ENCODE data around the gene ZNF609. TPM values are rescaled to one million over a fixed set of nuclear protein-coding genes. Genes with fewer than 3 reads are reported as not detected.

Gene ZNF609
- total and polyA plus RNA-seq, 3 donors from 2014 or later: 48.7 to 75.8 (median 60.5) TPM

DNA sequence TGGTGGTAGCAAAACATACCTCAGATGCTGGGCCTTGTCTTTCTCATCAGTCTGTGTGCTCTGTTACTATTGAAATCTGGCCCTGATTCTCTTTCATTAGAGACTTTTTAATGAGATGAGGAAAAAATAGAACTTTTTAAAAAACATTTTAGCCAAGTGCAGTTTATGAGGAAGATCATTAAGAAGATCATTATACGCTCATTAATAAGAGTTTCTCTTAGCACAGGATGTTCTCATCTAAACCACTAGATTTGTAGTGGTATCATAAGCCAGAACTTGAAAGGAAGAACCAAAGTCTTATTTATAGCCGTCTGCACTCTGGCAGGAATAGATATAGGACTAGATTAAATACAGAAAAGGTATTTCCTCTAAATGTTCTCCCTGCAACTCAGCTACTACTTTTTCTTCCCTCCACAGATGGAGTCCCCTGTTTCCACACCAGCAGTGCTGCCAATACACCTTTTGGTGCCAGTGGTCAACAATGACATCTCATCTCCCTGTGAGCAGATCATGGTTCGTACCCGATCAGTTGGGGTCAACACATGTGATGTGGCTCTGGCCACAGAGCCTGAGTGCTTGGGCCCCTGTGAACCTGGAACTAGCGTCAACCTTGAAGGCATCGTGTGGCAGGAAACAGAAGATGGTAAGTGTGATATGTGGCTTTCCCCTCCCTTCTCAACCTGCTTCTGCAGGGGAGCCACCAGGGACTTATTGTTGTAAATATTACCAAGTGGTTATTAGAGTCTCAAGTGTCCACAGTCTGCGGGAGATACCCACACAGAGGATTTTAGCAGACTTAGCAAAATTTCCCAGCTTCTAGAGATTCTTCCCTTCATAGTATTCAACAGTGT lies 162.3 kb downstream of the ZNF609 start:
- no peak for TF ChIP-seq POLR2A (IDR thresholded peaks at IDR 0.05)
- TF ChIP-seq, protein P1, sequence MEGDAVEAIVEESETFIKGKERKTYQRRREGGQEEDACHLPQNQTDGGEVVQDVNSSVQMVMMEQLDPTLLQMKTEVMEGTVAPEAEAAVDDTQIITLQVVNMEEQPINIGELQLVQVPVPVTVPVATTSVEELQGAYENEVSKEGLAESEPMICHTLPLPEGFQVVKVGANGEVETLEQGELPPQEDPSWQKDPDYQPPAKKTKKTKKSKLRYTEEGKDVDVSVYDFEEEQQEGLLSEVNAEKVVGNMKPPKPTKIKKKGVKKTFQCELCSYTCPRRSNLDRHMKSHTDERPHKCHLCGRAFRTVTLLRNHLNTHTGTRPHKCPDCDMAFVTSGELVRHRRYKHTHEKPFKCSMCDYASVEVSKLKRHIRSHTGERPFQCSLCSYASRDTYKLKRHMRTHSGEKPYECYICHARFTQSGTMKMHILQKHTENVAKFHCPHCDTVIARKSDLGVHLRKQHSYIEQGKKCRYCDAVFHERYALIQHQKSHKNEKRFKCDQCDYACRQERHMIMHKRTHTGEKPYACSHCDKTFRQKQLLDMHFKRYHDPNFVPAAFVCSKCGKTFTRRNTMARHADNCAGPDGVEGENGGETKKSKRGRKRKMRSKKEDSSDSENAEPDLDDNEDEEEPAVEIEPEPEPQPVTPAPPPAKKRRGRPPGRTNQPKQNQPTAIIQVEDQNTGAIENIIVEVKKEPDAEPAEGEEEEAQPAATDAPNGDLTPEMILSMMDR (IDR thresholded peaks at IDR 0.05): no peak
- Histone ChIP-seq H3K36me3 (ENCODE audit: low read depth, missing control alignments) (no peaks in the 10 kb centered on the region), H3K27ac (peak overlapping the region in 1 of 2 donors; percentile 8), H3K4me1 (peaks cover 16% of the 10 kb centered on the region), H3K4me3 (no peak overlapping the region), H3K9me3 (no peaks in the 10 kb centered on the region), H3K27me3 (no peaks in the 10 kb centered on the region)
- intact Hi-C loops (cut with DNase I; ENCODE audit: low total_unique reads): no loop called here
- WGBS, 2 donors: 46 to 68% methylated on average over 7 of the region's 7 CpGs
- no peak for DNase-seq

DNA sequence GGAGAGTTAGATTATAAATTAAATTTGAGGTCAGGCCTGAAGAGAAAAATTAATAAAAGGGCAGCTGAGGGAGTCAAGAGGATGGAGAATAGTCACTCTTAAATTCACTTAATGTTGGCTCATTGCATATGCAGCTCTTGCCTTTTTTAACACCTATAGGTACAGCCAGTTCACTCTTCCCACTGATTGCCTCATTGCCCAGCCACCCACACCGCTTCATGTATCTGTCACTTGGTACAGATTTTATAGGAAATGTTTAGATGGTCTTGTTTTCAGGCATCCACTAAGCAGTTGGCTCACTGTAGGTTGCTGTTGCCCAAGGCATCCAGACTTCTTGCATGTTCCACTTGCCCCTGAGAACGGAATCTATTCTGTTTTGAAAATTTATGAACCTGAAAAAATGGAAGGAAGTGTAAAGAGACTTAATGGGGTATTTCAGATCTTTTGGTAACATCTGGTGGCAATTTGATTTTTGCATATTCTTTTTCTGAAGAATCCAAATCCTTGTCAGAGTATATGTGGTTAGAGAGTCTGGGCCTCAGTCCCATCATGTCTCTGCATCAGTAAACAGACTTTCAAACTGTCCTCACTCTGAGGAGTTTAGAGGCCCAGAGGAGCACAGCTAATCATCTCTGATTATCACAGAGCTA lies 163.1 kb downstream of the ZNF609 start:
- Histone ChIP-seq H3K9me3 (no peaks in the 10 kb centered on the region), H3K4me1 (peaks cover 16% of the 10 kb centered on the region), H3K27me3 (no peaks in the 10 kb centered on the region), H3K4me3 (no peak overlapping the region), H3K27ac (no peak overlapping the region), H3K36me3 (ENCODE audit: low read depth, missing control alignments) (no peaks in the 10 kb centered on the region)
- TF ChIP-seq, protein P1 (IDR thresholded peaks at IDR 0.05): no peak
- no peak for TF ChIP-seq POLR2A (IDR thresholded peaks at IDR 0.05)
- intact Hi-C loops (cut with DNase I; ENCODE audit: low total_unique reads): no loop called here
- no peak for DNase-seq
- 73 to 83% methylated on average over 2 of the region's 2 CpGs for WGBS, 2 donors

DNA sequence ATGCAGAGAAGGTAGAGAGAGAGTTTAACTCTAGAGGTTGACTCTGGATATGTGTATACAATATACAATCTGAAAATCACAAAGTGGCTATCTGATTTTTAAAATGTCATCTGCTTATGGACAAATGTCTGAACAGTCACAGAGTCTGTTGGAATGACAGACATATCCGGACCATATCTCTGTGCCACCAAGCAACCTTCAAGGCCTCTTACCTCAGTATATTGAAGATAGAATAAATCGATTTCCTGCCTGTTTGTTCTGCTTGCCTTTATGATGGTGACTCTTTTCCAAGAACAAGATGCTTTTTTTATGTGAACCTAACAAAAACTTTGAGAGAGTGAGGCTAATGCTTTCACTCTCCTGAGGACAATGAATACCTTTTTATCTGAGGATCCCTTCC lies 163.9 kb downstream of the ZNF609 start:
- TF ChIP-seq, protein P1 (IDR thresholded peaks at IDR 0.05): no peak
- TF ChIP-seq POLR2A (IDR thresholded peaks at IDR 0.05): no peak
- 54 to 57% methylated on average over 2 of the region's 2 CpGs for WGBS, 2 donors
- Histone ChIP-seq H3K9me3 (no peaks in the 10 kb centered on the region), H3K27me3 (no peaks in the 10 kb centered on the region), H3K4me3 (no peak overlapping the region), H3K36me3 (ENCODE audit: low read depth, missing control alignments) (no peaks in the 10 kb centered on the region), H3K4me1 (peaks cover 16% of the 10 kb centered on the region), H3K27ac (no peak overlapping the region)
- no peak for DNase-seq
- intact Hi-C loops (cut with DNase I; ENCODE audit: low total_unique reads): no loop called here

DNA sequence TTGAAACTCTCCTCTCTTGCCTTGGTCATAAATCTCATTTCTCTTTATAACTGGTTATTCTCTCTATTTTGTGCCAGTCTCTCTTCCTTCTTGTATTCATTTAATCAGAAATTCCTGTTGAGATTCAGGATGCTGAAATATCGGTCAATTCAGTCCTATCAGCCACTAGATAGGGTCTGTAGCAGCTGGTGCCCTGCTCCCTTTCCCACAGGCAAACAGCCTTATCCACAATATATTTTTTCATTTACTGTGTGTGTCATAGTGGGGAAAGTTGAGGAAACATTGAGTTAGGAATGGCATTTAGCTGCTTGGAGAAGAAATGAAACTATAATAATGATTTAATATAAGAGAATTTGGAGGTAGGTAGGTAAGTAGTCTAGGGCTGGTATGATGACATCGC lies 168.7 kb downstream of the ZNF609 start:
- Histone ChIP-seq H3K27me3 (no peaks in the 10 kb centered on the region), H3K9me3 (no peaks in the 10 kb centered on the region), H3K4me3 (no peak overlapping the region), H3K27ac (no peak overlapping the region), H3K4me1 (peaks cover 3% of the 10 kb centered on the region), H3K36me3 (ENCODE audit: low read depth, missing control alignments) (no peaks in the 10 kb centered on the region)
- intact Hi-C loops (cut with DNase I; ENCODE audit: low total_unique reads): no loop called here
- no peak for TF ChIP-seq POLR2A (IDR thresholded peaks at IDR 0.05)
- TF ChIP-seq, protein P1 (IDR thresholded peaks at IDR 0.05): no peak
- no peak for DNase-seq
- WGBS, 2 donors: 94% methylated on average over 2 of the region's 2 CpGs
